ENCODE measurements around the gene DDC.

- TF ChIP-seq CTCF (IDR thresholded peaks at IDR 0.05; ENCODE audit: insufficient read depth, low read length, poor library complexity, severe bottlenecking) = no peak
- TF ChIP-seq EZH2phosphoT487 (conservative IDR thresholded peaks at IDR 0.05; ENCODE audit: low read length) = no peak
Measured at GRCh38 chr7:50422858-50423257, 142.3 kb downstream of the DDC start.
